Erythroblast (primary cell): ENCODE results near the gene CCL20.

Source experiments
- DNase-seq, 2 experiments: peaks; one replicate each; lab custom pipeline; 2025; lab: John Stamatoyannopoulos, UW
- GATA1 ChIP-seq: IDR thresholded peaks from 2 replicates; pipeline ENCODE4 v1.6.1; 2011; ENCODE audit warnings: low read depth, mild to moderate bottlenecking, control low read depth, low read length, moderate library complexity
- POLR2A ChIP-seq: IDR thresholded peaks from 2 replicates; pipeline ENCODE4 v1.6.1; 2011; ENCODE audit warnings: mild to moderate bottlenecking, low read length

CCL20 gene

DNA sequence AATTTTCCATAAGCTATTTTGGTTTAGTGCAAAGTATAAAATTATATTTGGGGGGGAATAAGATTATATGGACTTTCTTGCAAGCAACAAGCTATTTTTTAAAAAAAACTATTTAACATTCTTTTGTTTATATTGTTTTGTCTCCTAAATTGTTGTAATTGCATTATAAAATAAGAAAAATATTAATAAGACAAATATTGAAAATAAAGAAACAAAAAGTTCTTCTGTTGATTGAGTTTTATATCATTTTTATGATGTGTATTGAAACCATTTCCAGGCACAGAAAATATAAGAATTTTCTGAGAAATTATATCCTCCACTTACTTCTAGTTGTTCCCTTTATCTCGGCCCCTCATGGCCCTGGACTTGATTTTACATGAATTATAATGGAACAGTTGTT, 3.7 kb downstream of the CCL20 start:
- no peak for DNase-seq
- TF ChIP-seq GATA1 (no peak), POLR2A (no peak)

GRCh38 chr2:227817850-227818674, 4.4 kb downstream of the CCL20 start:
- peak; percentile 4 to 35 for DNase-seq
- TF ChIP-seq POLR2A = no peak
- no peak for TF ChIP-seq GATA1

- no peak for DNase-seq
- TF ChIP-seq POLR2A (no peak), GATA1 (no peak)
These were observed 5.2 kb downstream of the CCL20 start for GRCh38 chr2:227818675-227819397.

DNA sequence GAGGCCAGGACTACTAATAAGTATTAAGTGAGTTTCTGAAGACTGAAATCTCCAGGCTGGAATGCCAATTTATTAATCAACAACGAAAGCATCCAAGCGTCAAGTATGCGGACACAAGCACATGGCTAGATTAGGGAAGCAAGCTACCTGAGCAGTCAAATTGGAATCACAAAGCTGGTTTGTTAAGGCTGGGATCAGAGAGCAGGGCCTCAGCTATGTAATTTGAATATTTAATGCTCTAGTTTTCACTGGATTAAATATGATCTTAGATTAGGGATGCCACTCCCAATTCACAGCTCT, 5.7 kb downstream of the CCL20 start:
- no peak for DNase-seq
- TF ChIP-seq POLR2A = no peak

DNA sequence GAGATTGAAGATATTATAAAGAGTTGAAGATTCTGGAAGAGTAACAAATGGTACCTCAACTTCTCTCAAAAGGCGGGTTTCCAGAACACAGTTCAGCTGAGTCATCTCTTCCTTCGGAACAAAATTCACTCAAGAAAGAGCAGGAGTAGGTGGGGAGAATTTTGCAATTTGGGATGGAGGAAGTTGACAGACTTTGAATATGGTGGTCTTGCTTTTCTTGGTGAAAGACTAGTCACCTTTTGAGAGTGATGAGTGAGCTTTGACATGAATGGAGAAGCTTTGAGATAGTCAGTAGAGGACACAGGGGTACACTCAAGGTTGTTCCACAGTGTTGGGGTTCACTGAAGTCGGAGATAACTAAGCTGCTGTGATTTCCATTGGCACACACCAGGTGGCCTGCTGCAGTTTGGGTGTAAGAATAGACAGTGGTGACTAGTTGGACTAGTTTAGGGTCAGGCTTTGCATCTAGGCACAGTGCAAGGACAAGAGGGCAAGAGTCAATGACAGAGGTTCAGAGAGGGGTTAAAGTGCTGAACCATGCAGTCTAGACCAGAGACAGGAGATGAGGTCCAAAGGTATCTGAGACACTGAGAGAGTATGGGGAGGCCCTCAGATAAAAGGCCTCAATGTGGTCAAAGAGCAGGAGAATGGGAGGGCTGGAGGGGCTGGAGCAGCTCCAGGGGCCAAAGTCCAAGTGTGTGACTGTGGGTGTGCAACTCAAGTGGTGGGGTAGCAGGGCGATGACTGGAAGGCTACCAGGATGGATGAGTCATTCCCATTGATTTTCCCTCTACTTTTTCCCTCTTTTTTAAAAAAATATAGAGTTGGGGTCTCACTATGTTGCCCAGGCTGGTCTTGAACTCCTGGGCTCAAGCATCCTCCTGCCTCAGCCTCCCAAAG, 7.7 kb downstream of the CCL20 start:
- DNase-seq = no peak
- TF ChIP-seq POLR2A = no peak
- no peak for TF ChIP-seq GATA1

DNA sequence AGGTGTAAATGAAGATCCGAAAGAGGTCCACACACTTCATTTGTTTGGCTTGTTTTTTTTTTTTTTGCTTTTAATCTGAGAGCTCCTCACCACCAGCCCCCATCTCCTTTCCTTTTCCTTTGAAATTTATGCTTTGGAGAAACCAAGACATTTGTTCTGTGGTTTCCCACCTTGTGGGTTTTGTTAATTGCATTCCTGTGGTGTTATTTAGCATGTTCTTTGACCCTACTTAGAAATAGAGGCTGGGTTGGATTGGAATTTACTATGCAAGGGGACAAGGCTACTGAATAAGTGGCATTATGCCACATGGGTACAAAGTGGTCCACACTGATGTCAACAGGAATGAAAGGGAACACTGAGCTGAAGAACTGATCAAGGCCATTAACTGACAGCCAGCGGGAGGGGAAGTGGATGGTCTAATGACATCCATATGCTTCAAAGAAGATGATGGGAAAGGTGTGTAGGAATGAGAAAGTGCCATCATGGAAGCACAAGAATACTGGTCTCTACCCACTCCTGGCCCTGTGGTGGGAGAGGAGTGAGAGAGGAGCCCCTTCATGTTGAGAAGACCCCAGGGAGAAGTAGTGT, 8.9 kb downstream of the CCL20 start:
- TF ChIP-seq GATA1 (no peak), POLR2A (no peak)
- DNase-seq = no peak

DNA sequence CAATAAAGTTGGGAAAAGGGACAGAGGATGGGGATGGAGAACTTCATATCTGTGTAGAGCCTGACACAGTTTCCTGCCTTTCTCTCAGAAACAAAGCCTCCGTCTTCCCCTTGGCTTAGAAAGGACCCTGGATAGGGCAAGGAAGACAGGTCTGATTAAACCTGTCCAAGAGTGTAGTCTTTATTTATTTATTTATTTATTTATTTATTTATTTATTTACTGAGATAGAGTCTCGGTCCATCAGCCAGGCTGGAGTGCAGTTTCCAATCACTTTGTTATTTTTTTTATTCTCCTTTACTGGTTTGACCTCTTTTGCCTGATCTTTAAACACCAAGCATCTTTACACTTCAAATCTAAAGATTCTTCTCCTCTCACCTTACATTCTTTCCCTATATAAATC, 10.3 kb downstream of the CCL20 start:
- DNase-seq = no peak
- no peak for TF ChIP-seq POLR2A
- TF ChIP-seq GATA1 = no peak

DNA sequence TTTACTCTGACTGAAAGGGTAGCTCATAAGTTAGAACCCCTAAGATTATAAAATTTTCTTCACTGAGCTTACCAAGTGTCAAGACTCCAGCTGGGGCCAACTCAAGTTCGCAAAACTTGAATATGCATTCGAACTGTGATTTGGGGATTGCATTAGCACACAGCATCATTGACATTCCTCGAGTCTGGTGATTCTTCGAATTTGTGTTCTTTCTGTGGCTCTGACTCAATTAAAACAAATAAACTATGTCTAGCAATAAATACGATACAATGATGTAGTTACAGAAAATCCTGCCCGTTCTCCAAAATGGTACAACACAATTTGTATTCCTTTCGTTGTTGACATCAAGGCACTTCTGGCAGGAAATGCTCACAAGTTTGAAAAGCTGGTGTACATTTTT, 11.1 kb downstream of the CCL20 start:
- no peak for DNase-seq

DNA sequence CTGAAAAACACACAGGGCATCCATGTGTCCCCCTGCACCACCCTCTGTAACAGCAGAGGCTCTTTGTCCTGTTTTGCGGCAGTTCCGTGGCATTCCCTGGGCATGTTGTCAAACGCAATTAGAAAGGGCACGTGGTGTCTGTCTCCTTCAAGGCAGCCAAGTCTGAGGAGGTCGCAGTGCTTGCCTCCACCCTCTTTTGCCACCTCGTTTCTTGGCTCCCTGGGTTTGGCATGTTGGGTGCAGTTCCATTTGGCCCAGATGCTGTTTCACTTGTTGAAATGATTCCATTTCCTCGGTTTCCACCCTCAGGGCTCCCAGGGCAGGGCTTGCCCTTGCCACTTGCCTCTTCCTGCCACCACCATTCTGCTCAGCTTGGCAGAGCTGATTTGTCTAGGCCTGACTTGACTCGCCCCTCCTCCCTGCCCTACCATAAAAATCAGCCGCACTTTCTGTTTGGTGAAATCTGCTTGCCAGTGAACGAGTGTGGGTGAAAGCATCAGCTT, 12.4 kb downstream of the CCL20 start:
- TF ChIP-seq POLR2A (no peak), GATA1 (no peak)
- DNase-seq = no peak

More for the DNA sequence above, 11.1 kb downstream of the CCL20 start:
- TF ChIP-seq POLR2A = no peak
- TF ChIP-seq GATA1 = no peak

DNA sequence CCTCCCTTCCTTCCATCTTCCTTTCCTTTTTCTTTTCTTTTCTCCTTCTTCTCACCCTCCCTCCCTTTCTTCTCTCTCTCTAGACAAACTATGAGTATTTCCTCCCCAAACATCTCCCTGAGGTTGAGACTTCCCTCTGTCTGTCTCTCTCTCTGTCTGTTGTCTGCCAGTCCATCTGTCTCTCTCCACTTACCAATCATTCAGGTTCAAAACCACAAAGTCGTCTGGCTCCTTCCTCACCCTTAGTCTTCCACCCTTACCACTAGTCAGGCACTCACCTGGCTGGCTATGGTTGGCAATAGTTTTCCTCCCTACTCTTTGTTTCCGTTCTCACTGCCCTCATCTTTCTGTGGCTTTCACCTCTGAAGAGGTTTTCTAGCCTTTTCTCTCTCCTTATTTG, 12.9 kb downstream of the CCL20 start:
- no peak for TF ChIP-seq GATA1
- no peak for TF ChIP-seq POLR2A
- no peak for DNase-seq

DNA sequence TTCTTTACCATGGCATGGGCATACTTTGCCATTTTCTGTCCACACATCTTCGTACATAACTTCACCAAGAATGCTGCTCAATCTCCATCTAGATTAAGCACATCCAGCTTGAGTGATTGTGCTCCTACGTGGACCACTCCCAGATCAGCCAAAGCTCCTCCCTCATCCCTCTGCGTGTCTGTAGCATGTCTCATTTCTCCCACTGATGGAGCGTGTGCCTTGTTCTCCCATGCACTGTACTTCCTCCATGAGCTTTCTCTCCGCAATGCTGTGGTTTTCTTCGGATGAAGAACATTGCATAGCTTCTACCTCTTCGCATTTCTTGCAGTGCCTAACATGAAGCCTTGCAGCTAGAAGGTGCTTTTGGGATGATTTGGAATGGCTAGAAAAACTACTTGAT, 13.5 kb downstream of the CCL20 start:
- TF ChIP-seq GATA1 = no peak
- no peak for TF ChIP-seq POLR2A
- no peak for DNase-seq

DNA sequence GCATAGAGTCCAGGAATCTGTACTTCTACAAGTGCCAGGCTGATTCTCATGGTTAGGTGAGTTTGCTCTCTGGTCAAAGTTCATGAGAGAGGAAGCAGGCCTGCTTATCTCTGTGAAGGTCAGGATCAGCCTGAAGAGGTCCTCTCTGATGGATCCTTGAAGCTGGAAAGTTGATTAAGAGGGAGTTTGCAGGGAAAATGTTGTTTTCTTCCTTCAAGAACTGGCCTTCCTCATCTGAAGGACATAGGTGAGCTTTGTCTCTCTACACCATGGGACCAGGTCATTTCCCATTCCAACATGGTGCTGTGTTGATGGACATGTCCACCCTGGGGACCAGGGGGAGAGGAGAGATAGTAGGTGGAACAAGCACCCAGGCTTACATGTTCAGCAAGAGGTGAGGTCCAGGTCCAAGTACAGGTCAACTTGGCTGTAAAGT, 14.9 kb downstream of the CCL20 start:
- no peak for TF ChIP-seq GATA1
- no peak for TF ChIP-seq POLR2A
- DNase-seq = no peak

DNA sequence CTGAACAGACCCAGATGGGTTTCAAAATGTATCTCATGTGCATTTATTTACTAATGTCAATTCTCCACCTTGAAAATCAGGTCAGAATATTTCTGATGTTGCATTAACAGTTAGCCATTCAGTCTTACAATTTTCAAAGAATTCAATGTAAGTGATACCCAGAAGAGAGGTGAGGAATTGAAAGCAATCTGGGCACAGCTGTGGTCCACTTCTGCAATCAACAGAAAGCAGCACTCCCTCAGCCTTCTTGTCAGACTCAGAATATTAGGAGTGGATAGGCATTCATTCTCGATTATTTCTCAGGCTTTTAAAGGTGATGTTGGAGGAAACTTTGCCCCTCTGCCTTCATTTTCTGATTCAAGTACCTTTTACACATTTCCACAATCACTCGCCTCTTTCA, 15.7 kb downstream of the CCL20 start:
- no peak for DNase-seq
- no peak for TF ChIP-seq GATA1

DNA sequence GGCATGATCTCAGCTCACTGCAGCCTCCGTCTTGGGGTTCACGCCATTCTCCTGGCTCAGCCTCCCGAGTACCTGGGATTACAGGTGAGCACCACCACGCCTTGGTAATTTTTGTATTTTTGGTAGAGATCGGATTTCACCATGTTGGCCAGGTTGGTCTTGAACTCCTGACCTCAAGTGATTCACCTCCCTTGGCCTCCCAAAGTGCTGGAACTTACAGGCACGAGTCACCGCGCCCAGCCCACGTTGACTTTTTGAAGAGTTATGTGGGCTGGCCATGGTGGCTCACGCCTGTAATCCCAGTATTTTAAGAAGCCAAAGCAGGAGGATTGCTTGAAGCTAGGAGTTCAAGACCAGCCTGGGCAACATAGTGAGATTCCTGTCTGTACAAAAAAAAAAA, 20.8 kb downstream of the CCL20 start:
- no peak for DNase-seq
- TF ChIP-seq POLR2A = no peak
- no peak for TF ChIP-seq GATA1
